ENCODE data around the gene LAIR2. TPM values are rescaled to one million over a fixed set of nuclear protein-coding genes. Genes with fewer than 3 reads are reported as not detected.

LAIR2 gene
- total RNA-seq, 1 donor from 2014 or later, result not detected

- no peak overlapping the region for H3K4me3 ChIP-seq
- DNase-seq, result no peak
- H3K36me3 ChIP-seq, result no peaks in the 10 kb centered on the region
- intact Hi-C loops (cut with micrococcal nuclease), result no loop called here
- peaks cover 56% of the 10 kb centered on the region for H3K27me3 ChIP-seq (ENCODE audit: low read depth)
- TF ChIP-seq CTCF (IDR thresholded peaks at IDR 0.05; ENCODE audit: borderline replicate concordance), result no peak
- H3K4me1 ChIP-seq, result peaks cover 4% of the 10 kb centered on the region
- H3K9me3 ChIP-seq (replicated peaks), result no peaks in the 10 kb centered on the region
- no peak overlapping the region for H3K27ac ChIP-seq (replicated peaks)
Measured at GRCh38 chr19:54518844-54519243, 16.2 kb downstream of the LAIR2 start.

- Histone ChIP-seq H3K27me3 (ENCODE audit: low read depth) (peaks cover 48% of the 10 kb centered on the region), H3K27ac (replicated peaks) (no peak overlapping the region), H3K36me3 (no peaks in the 10 kb centered on the region), H3K9me3 (replicated peaks) (no peaks in the 10 kb centered on the region), H3K4me1 (peaks cover 4% of the 10 kb centered on the region), H3K4me3 (no peak overlapping the region)
- no peak for DNase-seq
- intact Hi-C loops (cut with micrococcal nuclease), result no loop called here
- no peak for TF ChIP-seq CTCF (IDR thresholded peaks at IDR 0.05; ENCODE audit: borderline replicate concordance)
Measured at GRCh38 chr19:54521022-54521859, 18.6 kb downstream of the LAIR2 start.

GRCh38 chr19:54521860-54522513 is 19.4 kb downstream of the LAIR2 start:
- DNase-seq, result no peak
- H3K27ac ChIP-seq (replicated peaks), result no peak overlapping the region
- no peak overlapping the region for H3K4me3 ChIP-seq
- intact Hi-C loops (cut with micrococcal nuclease), result no loop called here
- H3K36me3 ChIP-seq, result no peaks in the 10 kb centered on the region
- H3K27me3 ChIP-seq (ENCODE audit: low read depth), result peaks cover 49% of the 10 kb centered on the region
- H3K4me1 ChIP-seq, result peaks cover 4% of the 10 kb centered on the region
- H3K9me3 ChIP-seq (replicated peaks), result no peaks in the 10 kb centered on the region
- no peak for TF ChIP-seq CTCF (IDR thresholded peaks at IDR 0.05; ENCODE audit: borderline replicate concordance)

- no peak for DNase-seq
- no peaks in the 10 kb centered on the region for H3K36me3 ChIP-seq
- H3K4me1 ChIP-seq, result peaks cover 4% of the 10 kb centered on the region
- H3K4me3 ChIP-seq, result no peak overlapping the region
- no peak overlapping the region for H3K27ac ChIP-seq (replicated peaks)
- H3K27me3 ChIP-seq (ENCODE audit: low read depth), result peaks cover 63% of the 10 kb centered on the region
- TF ChIP-seq CTCF (IDR thresholded peaks at IDR 0.05; ENCODE audit: borderline replicate concordance), result no peak
- no peaks in the 10 kb centered on the region for H3K9me3 ChIP-seq (replicated peaks)
- intact Hi-C loops (cut with micrococcal nuclease), result no loop called here
Measured at GRCh38 chr19:54523403-54523802, 20.8 kb downstream of the LAIR2 start.

GRCh38 chr19:54525636-54526035 is 23.0 kb downstream of the LAIR2 start:
- TF ChIP-seq CTCF (IDR thresholded peaks at IDR 0.05; ENCODE audit: borderline replicate concordance), result no peak
- intact Hi-C loops (cut with micrococcal nuclease), result no loop called here

More at GRCh38 chr19:54525636-54526035, 23.0 kb downstream of the LAIR2 start:
- Histone ChIP-seq H3K4me1 (no peaks in the 10 kb centered on the region), H3K4me3 (no peak overlapping the region), H3K36me3 (no peaks in the 10 kb centered on the region), H3K27ac (replicated peaks) (no peak overlapping the region), H3K9me3 (replicated peaks) (no peaks in the 10 kb centered on the region), H3K27me3 (ENCODE audit: low read depth) (peaks cover 64% of the 10 kb centered on the region)
- DNase-seq, result no peak

Measured in left ventricle myocardium inferior (tissue), 1 donor.